Activated T-helper 1 cell treated with Interleukin-2 at 50 U/mL for 16 hours (primary cell): ENCODE measurements around the gene FBXW4.

Experiments used
- DNase-seq: peaks from one replicate; pipeline ENCODE4 v3.0.0-alpha.2; 2020; ENCODE audit warnings: low read depth

The FBXW4 gene, protein sequence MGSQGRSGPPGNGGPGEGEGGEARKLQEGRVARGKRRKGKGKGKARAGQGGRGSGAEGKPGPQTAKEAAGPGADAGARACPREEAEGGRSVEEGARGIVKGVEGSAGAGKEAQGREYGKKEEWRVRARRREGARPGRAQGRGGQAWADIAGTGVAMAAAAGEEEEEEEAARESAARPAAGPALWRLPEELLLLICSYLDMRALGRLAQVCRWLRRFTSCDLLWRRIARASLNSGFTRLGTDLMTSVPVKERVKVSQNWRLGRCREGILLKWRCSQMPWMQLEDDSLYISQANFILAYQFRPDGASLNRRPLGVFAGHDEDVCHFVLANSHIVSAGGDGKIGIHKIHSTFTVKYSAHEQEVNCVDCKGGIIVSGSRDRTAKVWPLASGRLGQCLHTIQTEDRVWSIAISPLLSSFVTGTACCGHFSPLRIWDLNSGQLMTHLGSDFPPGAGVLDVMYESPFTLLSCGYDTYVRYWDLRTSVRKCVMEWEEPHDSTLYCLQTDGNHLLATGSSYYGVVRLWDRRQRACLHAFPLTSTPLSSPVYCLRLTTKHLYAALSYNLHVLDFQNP

DNA sequence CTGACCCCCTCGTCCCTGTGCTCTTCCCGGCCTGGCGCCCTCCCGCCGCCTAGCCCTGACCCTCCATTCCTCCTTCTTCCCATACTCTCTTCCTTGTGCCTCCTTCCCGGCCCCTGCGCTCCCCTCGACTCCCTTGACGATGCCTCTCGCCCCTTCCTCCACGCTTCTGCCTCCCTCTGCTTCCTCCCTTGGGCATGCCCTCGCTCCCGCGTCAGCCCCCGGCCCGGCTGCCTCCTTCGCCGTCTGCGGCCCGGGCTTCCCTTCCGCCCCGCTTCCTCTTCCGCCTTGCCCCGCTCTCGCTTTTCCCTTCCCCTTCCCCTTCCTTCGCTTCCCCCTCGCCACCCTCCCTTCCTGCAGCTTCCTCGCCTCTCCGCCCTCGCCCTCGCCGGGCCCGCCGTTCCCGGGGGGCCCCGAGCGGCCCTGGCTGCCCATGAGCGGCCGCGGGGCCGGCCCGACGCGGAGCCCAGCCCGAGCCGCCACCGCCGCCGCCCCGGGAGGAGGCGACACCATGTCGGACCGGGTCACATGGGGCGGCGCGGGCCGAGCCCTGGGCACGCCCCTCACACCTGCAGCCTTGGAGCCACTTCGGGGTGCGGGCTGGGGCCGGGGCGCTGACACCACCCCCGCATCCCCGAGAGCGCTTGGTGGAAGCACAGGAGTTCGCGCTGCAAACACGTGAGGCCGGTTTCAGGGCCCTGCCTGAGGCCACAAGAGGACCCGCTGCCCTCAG, at the start of gene FBXW4:
FBXW4 (minus strand) TSS at position 497 of the 730 bp plus-strand sequence; CDS start at position 432, 65 bp downstream.
- peak; percentile 60 for DNase-seq

DNA sequence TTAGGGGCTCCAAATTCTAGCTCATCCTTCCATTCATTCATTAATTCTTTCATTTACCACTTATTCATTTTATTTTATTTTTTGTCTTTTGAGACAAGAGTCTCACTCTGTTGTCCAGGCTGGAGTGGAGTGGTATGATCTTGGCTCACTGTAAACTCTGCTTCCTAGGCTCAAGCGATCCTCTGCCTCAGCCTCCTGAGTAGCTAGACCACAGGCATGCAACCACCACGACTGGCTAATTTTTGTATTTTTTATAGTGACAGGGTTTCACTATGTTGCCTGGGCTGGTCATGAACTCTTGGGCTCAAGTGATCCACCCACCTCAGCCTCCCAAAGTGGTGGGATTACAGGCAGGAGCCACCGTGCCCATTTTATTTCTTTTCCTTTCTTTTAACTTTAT, 49.3 kb upstream of the FBXW4 start:
- no peak for DNase-seq

DNA sequence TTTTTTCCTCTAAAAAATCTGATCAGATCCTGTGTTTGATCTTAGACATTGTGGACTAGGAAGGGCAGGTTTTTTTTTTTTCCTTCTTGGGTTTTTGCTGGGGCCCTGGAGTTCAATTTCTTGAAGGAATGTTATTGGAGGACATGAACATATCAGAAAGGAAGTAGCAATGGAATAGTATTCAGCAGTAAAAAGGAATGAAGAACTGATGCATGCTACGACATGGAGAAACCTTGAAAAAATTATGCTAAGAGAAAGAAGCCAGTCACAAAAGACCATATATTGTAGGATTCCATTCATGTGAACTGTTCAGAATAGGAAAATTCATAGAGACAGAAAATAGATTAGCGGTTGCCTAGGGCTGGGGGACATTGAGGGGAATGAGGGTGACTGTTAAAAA, 47.0 kb upstream of the FBXW4 start:
- DNase-seq, result no peak

DNA sequence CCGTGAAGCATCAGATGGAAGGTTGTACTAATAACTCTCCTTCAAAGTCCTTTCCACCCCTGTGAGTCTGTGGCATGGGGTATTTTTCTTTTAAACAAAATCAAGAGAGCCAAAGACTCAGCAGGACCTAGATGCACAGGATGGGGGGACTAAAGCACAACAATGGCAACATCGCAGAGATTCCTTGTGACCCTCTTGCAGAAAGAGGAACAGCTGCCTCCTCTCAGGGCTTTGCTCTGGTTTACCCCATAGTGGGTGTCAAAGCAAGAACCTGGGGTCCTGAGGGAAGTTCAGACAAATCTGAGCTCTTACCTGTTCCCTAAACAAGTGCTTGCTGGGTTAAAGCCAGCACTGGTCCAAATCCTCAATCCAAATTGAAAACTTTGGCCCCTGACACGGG, 41.7 kb upstream of the FBXW4 start:
- DNase-seq, result no peak

DNA sequence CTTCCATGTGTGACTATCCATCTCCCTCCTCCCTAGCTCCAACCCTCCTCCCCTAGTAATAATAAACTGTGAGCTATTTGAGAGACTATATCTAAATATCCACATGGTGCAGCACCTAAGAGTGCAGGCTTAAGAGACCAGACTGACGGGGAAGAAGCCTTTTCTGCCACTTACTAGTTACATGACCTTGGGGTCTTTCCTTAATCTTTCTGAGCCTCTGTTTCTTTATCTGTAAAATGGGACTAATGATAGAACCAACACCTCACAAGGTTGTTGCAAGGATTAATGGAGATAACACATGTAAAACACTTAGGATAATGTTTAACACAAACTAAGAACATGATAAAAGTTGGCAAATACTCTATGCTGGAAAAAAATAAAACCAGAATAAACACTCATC, 37.1 kb upstream of the FBXW4 start:
- no peak for DNase-seq

DNA sequence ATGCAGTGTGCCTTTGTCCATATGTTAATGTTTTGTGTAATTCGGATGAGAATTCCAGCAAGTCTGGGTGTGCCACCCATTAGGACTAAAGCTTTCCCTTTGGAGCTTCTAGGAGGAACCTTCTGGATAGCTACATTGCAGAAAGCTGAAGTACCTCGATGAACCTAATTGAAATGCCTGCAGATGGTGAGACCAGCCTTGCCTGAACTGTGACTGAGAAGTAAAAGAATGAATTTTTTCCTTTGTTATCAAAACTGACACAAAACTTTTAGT, 31.1 kb upstream of the FBXW4 start:
- DNase-seq, result no peak

DNA sequence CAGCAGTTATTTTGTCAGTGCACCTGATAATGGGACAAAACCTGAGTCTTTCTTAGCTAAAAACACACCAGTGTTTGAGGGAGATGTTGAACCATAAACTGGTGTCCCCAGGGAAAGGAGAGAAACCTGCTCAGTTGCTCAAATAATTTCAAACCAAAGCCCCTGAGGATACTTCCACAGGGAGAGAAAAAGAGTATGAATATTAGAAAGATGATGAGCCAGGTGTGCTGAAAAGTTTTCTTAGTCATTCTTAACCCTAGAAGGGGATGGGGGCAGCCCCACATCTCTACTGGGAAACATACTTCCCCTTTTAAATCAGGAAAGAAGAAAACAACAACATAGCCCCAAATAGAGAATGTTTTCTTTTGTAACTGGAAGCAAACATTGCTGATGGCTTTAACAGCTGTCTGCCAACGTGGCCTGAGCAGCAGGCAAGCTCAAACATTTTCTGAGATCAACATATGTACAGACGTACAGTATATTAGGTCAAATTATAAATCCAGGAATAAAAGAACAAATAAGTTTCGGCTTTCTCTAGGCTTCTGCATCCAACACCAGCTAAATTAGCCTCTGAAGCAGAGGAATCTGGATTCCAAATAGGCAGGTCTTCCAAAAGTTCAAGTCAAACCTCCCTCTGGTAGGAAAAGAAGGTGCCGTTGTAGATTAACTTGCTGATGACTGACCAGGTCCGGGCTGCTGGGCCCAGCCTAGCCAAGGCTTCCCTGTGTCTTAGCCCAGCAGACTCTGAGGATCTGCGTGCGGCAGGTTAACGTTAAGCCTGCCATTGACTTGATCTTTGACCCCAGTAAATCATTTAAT, 30.5 kb upstream of the FBXW4 start:
- DNase-seq, result no peak

DNA sequence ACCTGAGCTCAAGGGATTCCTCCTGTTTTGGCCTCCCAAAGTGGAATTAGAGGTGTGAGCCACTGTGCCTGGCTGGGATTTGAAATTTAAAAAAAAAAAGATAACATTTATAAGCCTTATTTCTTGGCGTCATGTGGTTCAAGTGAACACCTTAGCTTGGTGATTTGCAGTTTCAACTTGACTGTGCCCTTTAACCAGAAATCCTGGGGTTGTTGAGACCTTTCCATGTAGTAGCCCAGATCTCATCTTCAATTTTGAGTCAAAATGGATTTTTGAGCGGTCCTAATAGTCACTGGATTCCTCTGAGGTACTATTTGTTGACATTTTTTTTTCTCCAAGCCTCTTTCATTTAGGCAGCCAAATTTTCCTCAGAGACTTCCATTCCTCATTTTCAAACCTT, 29.5 kb upstream of the FBXW4 start:
- DNase-seq, result no peak

DNA sequence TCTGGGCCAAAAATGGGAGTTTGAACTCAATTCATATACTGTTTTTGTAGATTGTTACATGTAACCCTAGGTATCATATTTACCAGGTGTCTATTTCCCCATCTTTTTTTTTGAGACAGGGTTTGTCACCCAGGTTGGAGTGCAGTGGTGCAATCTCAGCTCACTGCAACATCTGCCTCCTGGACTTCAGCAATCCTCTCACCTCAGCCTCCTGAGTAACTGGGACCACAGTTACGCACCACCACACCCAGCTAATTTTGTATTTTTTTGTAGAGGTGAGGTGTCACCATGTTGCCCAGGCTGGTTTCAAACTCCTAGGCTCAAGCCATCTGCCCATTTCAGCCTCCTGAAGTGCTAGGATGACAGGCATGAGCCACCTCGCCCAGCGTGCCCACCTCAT, 28.2 kb upstream of the FBXW4 start:
- DNase-seq, result no peak

DNA sequence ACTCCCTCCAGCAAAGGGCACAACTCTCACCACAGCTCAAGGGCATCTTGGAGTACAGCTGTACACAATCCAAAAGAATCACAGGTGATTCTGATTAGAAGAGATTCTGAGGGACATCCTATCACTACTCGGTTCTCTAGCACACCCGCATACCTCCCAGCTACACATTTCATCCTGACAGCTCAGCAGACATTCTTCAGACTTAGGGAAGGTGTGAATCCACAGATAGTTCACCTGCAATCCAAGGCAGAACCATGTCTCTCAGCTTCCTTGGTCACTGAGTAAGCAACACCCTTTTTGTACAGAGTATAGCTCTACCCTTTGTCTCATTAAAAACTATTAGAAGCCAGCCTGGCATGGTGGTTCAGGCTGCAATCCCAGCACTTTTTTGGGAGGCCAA, 26.8 kb upstream of the FBXW4 start:
- no peak for DNase-seq

DNA sequence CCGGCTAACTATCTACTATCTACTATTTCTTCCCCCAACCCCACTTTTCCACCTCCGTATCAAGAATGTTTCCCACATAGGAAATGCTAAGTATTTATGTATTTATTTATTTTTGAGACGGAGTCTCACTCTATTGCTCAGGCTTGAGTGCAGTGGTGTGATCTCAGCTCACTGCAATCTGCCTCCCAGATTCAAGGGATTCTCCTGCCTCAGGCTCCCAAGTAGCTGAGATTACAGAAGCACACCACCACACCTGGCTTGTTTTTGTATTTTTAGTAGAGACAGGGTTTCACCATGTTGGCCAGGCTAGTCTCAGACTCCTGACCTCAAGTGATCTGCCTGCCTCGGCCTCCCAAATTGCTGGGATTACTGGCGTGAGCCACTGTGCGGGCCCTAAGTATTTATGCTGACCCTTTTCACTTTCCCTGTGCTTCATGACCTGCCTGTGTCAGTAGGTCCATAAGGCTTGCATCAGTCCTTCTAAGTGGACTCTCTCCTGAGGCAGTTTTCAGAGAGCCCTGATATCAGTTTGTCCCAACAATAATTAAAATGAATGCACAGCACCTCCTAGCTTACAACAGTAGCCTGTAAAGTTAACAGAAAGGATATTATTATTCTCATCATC, 25.7 kb upstream of the FBXW4 start:
- DNase-seq, result no peak

DNA sequence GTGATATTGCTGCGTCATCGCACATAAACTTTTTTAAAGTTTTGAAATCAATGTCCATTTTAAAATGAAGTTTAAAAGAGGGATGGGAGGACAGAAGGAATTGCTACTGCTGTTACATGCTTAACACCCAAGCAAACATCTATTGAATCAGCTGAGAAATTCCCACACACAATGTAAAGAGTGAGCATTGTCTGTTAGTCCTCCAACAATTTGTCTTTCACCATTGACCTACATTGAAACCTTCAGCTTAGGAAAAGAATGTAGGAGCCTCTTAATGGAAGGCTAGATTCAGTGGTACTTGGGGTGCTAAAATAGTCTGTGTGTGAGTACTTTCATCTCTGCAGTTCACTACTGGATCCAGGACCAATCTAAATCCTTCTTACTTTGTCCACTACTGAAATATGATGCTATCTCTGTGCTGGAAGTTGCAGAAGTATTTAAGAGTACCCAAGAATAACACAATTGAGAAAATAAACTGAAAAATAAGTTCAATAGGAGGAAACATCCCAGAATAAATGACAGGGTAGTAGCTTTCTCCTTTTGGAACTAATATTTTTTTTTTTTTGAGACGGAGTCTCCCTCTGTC, 23.8 kb upstream of the FBXW4 start:
- DNase-seq, result no peak

DNA sequence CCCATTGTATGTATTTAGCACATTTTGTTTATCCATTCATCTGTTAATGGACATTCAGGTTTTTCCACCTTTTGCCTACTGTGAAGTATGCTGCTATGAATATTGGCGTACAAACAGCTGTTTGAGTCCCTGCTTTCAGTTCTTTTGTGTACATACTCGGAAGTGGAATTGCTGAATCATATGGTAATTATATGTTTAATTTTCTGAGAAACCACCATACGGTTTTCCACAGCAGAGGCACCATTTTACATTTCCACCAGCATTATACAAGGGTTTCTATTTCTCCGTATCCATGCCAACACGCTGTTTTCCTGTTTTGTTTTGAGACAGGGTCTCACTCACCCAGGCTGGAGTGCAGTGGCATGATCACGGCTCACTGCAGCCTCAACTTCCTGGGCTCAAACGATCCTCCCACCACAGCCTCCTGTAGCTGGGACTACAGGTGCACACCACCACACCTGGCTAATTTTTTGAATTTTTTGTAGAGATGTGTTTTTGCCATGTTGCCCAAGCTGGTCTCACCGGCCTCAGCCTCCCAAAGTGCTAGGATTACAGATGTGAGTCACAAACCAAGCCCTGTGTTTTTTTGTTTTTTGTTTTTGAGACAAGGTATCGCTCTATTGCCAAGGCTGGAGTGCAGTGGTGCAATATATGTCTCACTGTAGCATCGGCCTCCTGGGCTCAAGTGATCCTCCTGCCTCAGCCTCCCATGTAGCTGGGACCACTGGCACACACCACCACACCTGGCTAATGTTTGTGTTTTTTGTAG, 22.1 kb upstream of the FBXW4 start:
- DNase-seq, result no peak

DNA sequence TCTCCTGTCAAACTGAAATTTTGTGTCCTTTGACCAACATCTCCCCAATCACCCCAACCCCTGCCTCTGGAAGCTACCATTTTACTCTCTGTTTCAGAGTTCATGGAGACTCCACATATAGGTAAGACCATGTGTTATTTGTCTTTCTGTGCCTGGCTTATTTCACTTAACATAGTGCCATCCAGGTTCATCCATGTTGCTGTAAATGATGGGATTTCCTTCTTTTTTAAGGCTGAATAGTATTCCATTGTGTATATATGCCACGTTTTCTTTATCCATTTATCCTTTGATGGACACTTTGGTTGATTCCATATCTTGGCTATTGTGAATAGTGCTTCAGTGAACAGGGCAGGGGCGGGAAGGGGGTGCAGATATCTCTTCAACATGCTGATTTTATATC, 18.0 kb upstream of the FBXW4 start:
- DNase-seq, result no peak

DNA sequence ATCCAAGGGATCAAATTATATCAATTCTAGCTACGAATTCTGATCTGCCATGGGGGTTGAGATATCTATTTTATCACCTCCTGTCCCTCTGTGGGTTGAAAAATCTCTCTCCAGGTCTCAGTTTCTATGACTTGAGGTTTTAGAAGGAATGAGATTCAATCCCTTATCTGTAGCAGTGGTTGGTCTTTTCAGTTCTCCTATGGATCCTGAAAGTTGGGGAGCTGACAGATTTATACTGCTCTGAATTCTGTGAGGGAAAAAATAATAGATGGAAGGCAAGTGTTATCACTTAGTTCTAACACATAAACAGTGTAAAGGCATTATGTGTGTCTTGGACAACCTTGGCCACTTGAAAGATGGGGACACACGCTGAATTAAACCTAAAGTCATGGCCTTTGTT, 15.8 kb upstream of the FBXW4 start:
- no peak for DNase-seq

DNA sequence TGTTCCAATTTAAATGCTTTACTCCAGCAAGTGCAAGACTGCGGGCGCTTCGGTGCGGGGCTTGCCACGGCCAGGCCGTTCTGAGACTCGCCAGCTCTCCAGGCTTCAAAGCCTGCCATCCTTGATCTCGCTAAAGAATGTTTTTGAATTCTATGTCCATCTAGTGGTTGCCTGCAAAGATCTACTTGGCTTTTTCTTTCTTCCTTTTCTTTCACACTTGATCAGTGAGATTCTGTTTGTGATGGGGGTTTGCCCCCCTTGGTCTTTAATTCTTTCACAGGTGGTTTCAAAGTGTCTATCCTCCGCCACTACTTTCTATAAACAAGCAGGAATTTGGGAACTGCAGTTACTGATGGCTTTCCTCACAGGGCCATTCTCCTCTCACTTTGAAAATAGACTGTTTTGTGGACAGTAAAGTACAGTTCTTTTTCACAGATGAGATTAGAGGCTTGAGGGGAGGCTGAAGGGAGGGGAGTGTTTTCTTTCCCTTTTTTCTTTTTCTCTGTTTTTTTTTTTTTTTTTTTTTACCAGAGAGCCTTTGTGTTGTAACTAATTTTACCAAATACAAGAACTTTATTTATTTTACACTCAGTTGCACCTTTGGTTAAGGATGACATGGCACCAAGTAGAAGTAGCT, 15.2 kb upstream of the FBXW4 start:
- DNase-seq, result no peak

DNA sequence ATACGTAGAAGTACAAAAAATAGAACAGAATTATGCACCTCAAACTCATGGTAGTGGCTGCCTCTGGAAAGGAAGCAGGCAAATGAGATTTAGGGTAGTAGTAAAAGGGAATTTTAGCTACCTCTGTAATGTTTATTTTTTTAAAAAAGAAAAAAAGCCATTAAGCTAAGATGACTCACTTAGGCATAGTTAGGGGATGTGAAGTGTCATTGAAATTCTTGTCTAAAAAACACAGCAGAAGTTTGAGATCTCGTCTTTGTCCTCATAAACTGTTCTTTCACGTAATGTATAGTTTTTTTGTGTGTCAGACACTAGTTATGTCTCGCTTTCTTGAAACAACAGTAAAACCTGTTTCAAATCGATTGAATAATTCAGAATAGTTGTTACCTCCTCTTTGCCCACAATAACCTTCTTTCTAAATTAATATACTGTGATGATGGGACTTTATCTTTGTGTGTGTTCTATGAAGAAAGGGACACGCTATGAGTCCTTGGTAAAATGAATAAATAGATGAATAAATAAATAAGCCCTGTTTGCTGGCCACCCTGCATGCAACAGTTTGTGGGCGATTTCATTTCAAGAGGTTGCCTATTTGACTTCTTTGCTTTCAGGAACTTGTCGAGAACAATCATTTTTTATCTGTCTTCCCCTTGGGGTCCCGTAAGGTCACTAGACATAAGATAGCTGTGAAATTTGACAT, 14.5 kb upstream of the FBXW4 start:
- DNase-seq, result no peak

DNA sequence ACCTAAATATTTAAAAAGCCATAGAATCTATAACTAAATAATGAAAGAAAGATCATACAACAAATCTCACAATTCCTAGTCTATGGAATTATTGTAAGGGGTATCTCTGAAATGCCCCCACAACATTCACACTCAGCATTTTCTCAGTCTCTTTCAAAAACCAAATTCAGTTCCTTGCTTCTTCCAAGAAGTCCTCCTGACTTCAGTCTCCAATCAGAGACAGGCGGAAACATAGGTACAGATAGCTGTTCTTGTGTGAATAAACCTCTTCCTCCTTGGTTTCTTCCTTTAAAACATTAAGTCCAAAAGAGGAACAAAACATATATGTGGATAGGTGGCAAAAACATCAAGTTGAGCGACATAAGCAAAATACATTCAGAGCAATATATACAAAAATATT, 13.9 kb upstream of the FBXW4 start:
- no peak for DNase-seq

DNA sequence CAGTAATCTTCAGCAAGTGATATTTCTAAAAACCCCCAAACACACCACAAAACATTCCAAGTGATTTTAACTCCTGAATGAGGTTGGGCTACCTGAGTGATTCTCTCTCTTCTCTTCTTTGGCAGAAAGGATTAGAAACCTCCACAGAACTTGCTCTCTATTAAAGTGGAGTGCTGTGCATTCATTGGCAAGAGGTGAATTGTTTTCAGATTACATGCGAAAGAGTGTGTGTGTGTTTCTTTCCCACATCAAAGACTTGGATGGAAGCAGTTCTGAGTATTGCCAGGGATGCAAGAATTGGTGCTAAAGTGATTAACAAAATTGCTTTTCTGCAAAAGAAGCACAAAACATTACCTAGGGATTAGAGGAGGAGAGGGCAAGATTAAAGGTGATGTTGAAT, 13.1 kb upstream of the FBXW4 start:
- no peak for DNase-seq

DNA sequence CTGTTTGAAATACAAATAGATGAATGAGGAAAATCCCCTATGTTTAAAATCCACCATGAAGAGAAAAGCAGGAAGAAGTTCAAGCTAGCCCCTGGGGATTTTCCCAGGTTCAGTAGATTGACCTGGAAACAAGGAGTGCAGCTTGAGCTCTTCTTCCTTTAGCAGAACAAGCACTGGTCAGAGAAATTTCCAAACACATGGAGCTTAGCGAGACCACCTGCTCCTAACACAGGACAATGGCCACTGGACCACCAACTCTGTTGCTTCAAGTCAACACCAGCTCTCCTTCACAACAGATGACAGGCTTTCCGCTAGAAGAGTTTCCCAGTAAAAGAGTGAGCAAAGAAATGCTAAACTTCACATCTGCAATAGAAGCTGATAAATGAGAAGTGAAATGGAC, 9.4 kb upstream of the FBXW4 start:
- no peak for DNase-seq
